ENCODE data around the gene EIF2S2.

EIF2S2 gene

GRCh38 chr20:34108616-34109174 is 3.3 kb downstream of the EIF2S2 start:
- H3K36me3 Mint-ChIP-seq (ENCODE audit: low read depth), result peaks cover 47% of the 10 kb centered on the region

DNA sequence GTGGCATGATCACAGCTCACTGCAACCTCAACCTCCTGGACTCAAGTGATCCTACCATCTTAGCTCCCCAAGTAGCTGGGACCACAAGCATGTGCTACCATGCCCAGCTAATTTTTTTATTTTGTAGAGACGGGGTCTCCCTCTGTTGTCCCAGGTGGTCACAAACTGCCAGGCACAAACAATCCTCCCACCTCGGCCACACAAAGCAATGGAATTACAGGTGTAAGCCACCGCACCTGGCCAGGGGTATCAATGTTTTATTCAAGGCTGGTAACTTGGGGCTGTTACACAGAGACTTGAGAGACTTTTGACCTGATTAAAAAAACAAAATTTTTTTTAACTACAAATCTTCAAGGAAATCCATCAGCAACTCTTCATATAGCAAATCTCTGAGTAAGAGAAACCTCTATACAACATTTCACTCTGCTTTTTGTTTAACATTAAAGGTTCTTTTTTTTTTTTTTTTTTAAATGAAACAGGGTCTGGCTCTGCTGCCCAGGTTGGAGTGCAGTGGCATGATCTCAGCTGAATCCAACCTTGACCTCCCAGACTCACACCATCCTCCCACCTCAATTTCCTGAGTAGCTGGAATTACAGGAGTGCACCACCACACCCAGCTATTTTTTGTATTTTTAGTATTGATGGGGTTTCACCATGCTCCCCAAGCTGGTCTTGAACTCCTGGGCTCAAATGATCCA is 5.9 kb downstream of the EIF2S2 start:
- Mint-ChIP-seq H3K9me3 (no peaks in the 10 kb centered on the region), H3K27ac (no peak overlapping the region), H3K27me3 (ENCODE audit: low read depth) (no peaks in the 10 kb centered on the region), H3K4me3 (no peak overlapping the region), H3K4me1 (ENCODE audit: low read depth) (peaks cover 69% of the 10 kb centered on the region), H3K36me3 (ENCODE audit: low read depth) (peaks cover 58% of the 10 kb centered on the region)

More at GRCh38 chr20:34108616-34109174, 3.3 kb downstream of the EIF2S2 start:
- Mint-ChIP-seq H3K27ac (no peak overlapping the region), H3K9me3 (no peaks in the 10 kb centered on the region), H3K4me3 (peak overlapping the region; percentile 34), H3K27me3 (ENCODE audit: low read depth) (peaks cover 3% of the 10 kb centered on the region), H3K4me1 (ENCODE audit: low read depth) (peaks cover 59% of the 10 kb centered on the region)

- Mint-ChIP-seq H3K4me3 (no peak overlapping the region), H3K36me3 (ENCODE audit: low read depth) (peaks cover 63% of the 10 kb centered on the region)
Measured at GRCh38 chr20:34104059-34104458, 8.0 kb downstream of the EIF2S2 start.

DNA sequence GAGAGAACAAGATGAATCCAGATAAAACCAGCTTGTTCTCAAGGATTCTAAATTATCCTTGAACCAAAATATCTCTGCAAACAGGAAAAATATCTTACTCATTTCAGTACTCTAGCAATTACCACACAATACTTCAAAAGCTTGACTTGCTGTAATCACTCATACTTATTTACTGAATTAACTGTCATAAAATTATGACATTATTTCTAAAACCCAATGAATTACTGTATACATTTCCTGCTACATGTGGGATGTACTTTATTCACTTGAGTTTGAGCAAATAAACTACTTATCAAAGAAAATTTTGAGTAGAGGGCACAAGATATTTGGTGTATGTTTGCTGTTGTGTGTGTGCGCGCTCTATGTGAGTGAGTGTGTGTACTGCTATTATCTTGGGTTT is 9.7 kb downstream of the EIF2S2 start:
- H3K4me3 Mint-ChIP-seq, result no peak overlapping the region
- peaks cover 59% of the 10 kb centered on the region for H3K36me3 Mint-ChIP-seq (ENCODE audit: low read depth)
- peaks cover 49% of the 10 kb centered on the region for H3K4me1 Mint-ChIP-seq (ENCODE audit: low read depth)
- peak overlapping the region; percentile 41 for H3K27ac Mint-ChIP-seq
- H3K27me3 Mint-ChIP-seq (ENCODE audit: low read depth), result no peaks in the 10 kb centered on the region
- H3K9me3 Mint-ChIP-seq, result no peaks in the 10 kb centered on the region

More at GRCh38 chr20:34104059-34104458, 8.0 kb downstream of the EIF2S2 start:
- Mint-ChIP-seq H3K4me1 (ENCODE audit: low read depth) (peaks cover 64% of the 10 kb centered on the region), H3K27ac (no peak overlapping the region), H3K27me3 (ENCODE audit: low read depth) (no peaks in the 10 kb centered on the region), H3K9me3 (no peaks in the 10 kb centered on the region)

DNA sequence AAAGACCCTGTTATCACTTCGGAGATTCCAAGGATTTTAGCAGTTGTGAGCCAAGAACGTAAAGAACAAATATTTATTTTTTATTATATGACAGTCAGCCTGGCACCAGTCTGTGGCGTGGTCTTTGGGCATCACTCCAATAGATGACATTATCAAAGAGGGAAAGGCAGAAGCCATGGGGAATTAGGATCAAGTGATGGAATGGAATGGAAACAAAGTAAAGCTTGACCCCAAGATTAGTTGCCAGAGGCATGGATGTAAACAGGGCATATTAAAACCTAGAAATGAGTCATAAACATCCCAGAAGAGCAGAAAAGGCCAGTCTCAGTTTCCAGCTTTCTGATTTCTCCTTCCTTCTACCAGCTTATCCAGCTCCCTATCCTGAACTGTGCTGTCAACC is 11.5 kb downstream of the EIF2S2 start:
- Mint-ChIP-seq H3K9me3 (no peaks in the 10 kb centered on the region), H3K4me1 (ENCODE audit: low read depth) (peaks cover 40% of the 10 kb centered on the region), H3K36me3 (ENCODE audit: low read depth) (peaks cover 69% of the 10 kb centered on the region), H3K27me3 (ENCODE audit: low read depth) (no peaks in the 10 kb centered on the region), H3K4me3 (no peak overlapping the region), H3K27ac (no peak overlapping the region)

DNA sequence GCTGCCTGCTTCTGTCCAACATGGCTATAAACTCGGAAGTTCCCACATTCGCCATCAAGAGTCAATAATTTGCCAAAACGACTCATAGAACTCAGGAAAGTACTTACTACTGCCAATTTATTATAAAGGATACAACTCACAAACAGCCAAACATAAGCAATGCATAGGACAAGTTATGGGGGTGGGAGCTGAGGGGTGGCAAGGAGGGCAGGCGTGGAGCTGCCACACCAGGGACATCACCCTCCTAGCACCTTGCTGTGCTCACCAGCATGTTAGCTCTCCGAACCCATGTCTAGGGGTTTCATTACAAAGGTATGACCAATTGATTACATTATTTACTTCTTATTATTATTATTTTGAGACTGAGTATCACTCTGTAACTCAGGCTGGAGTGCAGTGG is 12.4 kb downstream of the EIF2S2 start:
- H3K4me1 Mint-ChIP-seq (ENCODE audit: low read depth), result peaks cover 31% of the 10 kb centered on the region
- H3K27ac Mint-ChIP-seq, result peak overlapping the region; percentile 9
- H3K9me3 Mint-ChIP-seq, result no peaks in the 10 kb centered on the region
- no peak overlapping the region for H3K4me3 Mint-ChIP-seq
- peaks cover 60% of the 10 kb centered on the region for H3K36me3 Mint-ChIP-seq (ENCODE audit: low read depth)
- no peaks in the 10 kb centered on the region for H3K27me3 Mint-ChIP-seq (ENCODE audit: low read depth)

DNA sequence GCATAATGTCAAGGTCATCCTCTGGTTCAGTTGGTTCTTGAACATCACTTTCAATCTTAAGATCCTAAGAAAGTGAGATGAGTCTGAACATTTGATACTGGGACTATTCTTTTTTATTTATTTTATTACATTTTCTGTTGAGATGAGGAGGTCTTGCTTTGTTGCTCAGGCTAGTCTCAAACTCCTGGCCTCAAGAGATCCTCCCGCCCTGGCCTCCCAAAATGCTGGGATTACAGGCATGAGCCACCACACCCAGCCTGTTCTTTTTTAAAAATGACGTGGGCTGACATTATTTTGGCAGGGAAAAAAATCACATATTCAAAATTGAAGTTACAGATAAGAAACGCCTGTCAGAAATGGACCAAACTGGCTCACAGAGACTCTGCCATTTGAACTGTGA is 13.5 kb downstream of the EIF2S2 start:
- no peak overlapping the region for H3K27ac Mint-ChIP-seq
- H3K9me3 Mint-ChIP-seq, result no peaks in the 10 kb centered on the region
- no peak overlapping the region for H3K4me3 Mint-ChIP-seq
- H3K4me1 Mint-ChIP-seq (ENCODE audit: low read depth), result peaks cover 26% of the 10 kb centered on the region
- H3K27me3 Mint-ChIP-seq (ENCODE audit: low read depth), result no peaks in the 10 kb centered on the region
- peaks cover 58% of the 10 kb centered on the region for H3K36me3 Mint-ChIP-seq (ENCODE audit: low read depth)

- Mint-ChIP-seq H3K27me3 (ENCODE audit: low read depth) (no peaks in the 10 kb centered on the region), H3K27ac (no peak overlapping the region), H3K36me3 (ENCODE audit: low read depth) (peaks cover 54% of the 10 kb centered on the region), H3K4me3 (no peak overlapping the region), H3K4me1 (ENCODE audit: low read depth) (peaks cover 18% of the 10 kb centered on the region), H3K9me3 (no peaks in the 10 kb centered on the region)
Measured at GRCh38 chr20:34096699-34097444, 15.2 kb downstream of the EIF2S2 start.

DNA sequence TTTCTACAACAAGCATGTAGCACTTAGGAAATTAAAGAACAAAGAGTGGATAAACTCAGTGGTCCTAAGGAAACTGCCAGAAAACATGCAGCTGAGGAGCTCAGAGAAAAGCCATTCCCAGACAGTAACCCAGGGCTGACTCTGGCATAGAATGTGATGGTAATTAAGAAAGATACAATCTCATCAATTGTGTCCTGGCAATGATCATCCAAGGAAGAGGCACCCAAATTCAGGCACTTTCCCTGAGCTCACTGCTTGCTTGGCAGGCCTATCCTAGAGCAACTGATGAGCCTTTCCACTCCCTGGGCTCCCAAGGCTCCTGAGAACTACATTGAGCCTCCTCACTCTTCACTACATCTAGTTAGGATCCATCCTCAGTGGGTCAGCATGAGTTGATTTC is 16.2 kb downstream of the EIF2S2 start:
- H3K27ac Mint-ChIP-seq, result no peak overlapping the region
- H3K27me3 Mint-ChIP-seq (ENCODE audit: low read depth), result no peaks in the 10 kb centered on the region
- peaks cover 16% of the 10 kb centered on the region for H3K4me1 Mint-ChIP-seq (ENCODE audit: low read depth)
- H3K36me3 Mint-ChIP-seq (ENCODE audit: low read depth), result peaks cover 54% of the 10 kb centered on the region
- H3K9me3 Mint-ChIP-seq, result no peaks in the 10 kb centered on the region
- H3K4me3 Mint-ChIP-seq, result no peak overlapping the region

- peaks cover 46% of the 10 kb centered on the region for H3K36me3 Mint-ChIP-seq (ENCODE audit: low read depth)
- no peaks in the 10 kb centered on the region for H3K27me3 Mint-ChIP-seq (ENCODE audit: low read depth)
- no peak overlapping the region for H3K4me3 Mint-ChIP-seq
- peaks cover 8% of the 10 kb centered on the region for H3K4me1 Mint-ChIP-seq (ENCODE audit: low read depth)
- no peaks in the 10 kb centered on the region for H3K9me3 Mint-ChIP-seq
- H3K27ac Mint-ChIP-seq, result peak overlapping the region; percentile 20
Measured at GRCh38 chr20:34093895-34094294, 18.1 kb downstream of the EIF2S2 start.

DNA sequence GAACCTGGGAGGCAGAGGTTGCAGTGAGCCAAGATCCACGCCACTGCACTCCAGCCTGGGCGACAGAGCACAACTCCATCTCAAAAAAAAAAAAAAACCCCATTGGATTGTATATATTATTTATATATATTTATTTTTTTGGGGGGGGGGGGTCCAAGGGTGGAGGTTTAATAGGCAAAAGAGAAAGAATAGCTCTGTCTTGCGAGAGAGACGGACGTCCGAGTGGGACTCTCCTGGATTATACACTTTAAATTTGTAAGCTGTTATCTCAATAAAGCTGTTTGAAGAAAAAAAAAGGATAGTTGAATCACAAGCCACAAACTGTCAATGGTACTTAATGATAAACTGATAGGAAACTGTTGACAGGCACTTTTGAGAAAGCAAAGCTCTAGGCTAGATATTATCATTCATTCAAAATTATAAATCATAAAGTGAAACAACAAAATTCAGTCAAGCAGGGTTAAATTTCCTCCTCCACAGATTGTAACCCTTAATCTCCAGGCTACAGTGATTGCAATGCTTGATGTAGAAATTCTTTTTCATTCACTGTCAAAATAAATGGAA is 20.3 kb downstream of the EIF2S2 start:
- H3K27ac Mint-ChIP-seq, result no peak overlapping the region
- H3K4me3 Mint-ChIP-seq, result no peak overlapping the region
- peaks cover 50% of the 10 kb centered on the region for H3K36me3 Mint-ChIP-seq (ENCODE audit: low read depth)
- H3K9me3 Mint-ChIP-seq, result no peaks in the 10 kb centered on the region
- H3K27me3 Mint-ChIP-seq (ENCODE audit: low read depth), result no peaks in the 10 kb centered on the region
- peaks cover 7% of the 10 kb centered on the region for H3K4me1 Mint-ChIP-seq (ENCODE audit: low read depth)

DNA sequence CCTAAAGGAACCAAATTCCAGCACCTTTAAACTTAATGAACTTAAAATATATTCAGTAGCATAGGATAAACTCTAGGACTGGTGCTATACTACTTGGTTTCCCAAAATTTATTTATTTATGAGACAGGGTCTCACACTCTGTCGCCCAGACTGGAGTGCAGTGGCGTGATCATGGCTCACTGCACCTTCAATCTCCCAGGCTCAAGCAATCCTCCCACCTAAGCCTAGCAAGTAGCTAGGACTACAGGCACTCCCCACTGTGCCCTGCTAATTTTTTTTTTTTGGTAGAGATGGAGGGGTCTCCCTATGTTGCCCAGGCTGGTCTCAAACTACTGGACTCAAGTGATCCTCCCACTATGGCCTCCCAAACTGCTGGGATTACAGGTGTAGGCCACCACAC is 21.4 kb downstream of the EIF2S2 start:
- no peak overlapping the region for H3K27ac Mint-ChIP-seq
- peaks cover 47% of the 10 kb centered on the region for H3K36me3 Mint-ChIP-seq (ENCODE audit: low read depth)
- peaks cover 7% of the 10 kb centered on the region for H3K4me1 Mint-ChIP-seq (ENCODE audit: low read depth)
- H3K9me3 Mint-ChIP-seq, result no peaks in the 10 kb centered on the region
- no peaks in the 10 kb centered on the region for H3K27me3 Mint-ChIP-seq (ENCODE audit: low read depth)
- no peak overlapping the region for H3K4me3 Mint-ChIP-seq

DNA sequence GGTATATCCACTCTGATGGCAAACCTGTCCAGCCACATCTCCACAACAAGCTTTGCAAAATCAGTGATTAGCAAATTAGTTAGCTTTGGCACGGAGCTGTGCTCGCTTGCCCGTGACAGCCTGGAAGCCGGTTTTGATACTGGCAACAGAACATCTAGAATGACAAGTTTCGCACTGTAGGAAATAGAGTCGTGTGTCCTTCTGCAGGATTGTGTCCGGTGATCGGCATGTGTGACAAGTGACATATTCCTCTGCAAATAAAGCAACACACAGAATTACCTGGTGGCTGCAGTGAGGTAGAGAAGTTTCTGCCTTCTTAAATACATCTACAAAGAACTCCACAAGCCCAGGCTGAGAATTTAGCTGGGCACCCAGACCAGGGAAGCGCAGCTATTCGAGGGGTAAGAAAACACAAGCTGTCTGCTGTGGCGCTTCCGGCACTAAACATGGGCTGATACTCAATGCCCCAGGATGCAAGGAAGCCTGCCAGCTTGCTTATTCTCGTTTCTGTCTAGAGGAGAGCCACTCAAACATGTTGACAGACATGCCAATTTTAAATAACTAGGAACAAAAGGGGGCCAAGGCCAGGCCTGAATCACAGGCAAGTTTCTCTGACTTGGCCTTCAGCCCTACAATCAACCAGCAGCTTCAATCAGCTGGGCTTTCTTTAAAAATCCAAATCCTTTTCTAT is 22.2 kb downstream of the EIF2S2 start:
- Mint-ChIP-seq H3K27me3 (ENCODE audit: low read depth) (no peaks in the 10 kb centered on the region), H3K4me1 (ENCODE audit: low read depth) (peaks cover 7% of the 10 kb centered on the region), H3K27ac (no peak overlapping the region), H3K9me3 (no peaks in the 10 kb centered on the region), H3K4me3 (no peak overlapping the region), H3K36me3 (ENCODE audit: low read depth) (peaks cover 51% of the 10 kb centered on the region)

- Mint-ChIP-seq H3K36me3 (ENCODE audit: low read depth) (peaks cover 55% of the 10 kb centered on the region), H3K27ac (no peak overlapping the region), H3K9me3 (no peaks in the 10 kb centered on the region), H3K27me3 (ENCODE audit: low read depth) (no peaks in the 10 kb centered on the region), H3K4me3 (no peak overlapping the region), H3K4me1 (ENCODE audit: low read depth) (peaks cover 9% of the 10 kb centered on the region)
Measured at GRCh38 chr20:34089175-34089479, 22.9 kb downstream of the EIF2S2 start.
